Measurements from ENCODE around the gene ADAM12. TPM values are rescaled to one million over a fixed set of nuclear protein-coding genes. Genes with fewer than 3 reads are reported as not detected.
A peak's percentile ranks its signal among the peaks of the same experiment; 100 is the strongest.

Gene ADAM12
- total and polyA plus RNA-seq, 2 of the 13 experiments (the other 11 are each of a cell fraction or from before 2014, with no cell fraction given): not detected

DNA sequence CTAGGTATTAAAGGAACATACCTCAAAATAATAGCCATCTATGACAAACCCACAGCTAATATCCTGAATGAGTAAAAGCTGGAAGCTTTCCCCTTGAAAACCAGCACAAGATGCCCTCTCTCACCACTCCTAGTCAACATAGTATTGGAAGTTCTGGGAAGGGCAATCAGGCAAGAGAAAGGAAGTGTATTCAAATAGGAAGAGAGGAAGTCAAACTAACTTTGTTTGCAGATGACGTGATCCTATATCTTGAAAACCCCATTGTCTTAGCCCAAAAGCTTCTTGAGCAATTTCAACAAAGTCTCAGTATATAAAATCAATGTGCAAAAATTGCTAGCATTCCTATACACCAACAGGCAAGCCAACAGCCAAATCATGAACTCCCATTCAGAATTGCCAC is 360.6 kb downstream of the ADAM12 start:
- WGBS (ENCODE audit: low lambda C conversion rate): 4% methylated on average over 1 of the region's 1 CpG
- Histone ChIP-seq H3K27me3 (ENCODE audit: control insufficient read depth in 1 of 2, insufficient read depth in 2 of 2, low read length in 2 of 2) (no peaks in the 10 kb centered on the region), H3K4me3 (replicated peaks in 1 of 3; ENCODE audit: insufficient read depth in 1 of 3, low read depth in 2 of 3, low read length in 3 of 3) (no peak overlapping the region), H3K36me3 (replicated peaks in 1 of 2; ENCODE audit: control insufficient read depth in 1 of 2, insufficient read depth in 2 of 2, low read length in 2 of 2) (no peaks in the 10 kb centered on the region), H3K4me2 (ENCODE audit: low read depth, low read length) (no peak overlapping the region), H4K20me1 (ENCODE audit: insufficient read depth, low read length) (no peaks in the 10 kb centered on the region), H3K79me2 (ENCODE audit: insufficient read depth, low read length) (no peaks in the 10 kb centered on the region), H3K4me1 (ENCODE audit: insufficient read depth, low read length) (no peaks in the 10 kb centered on the region), H3K9ac (ENCODE audit: insufficient read depth, low read depth, low read length) (no peak overlapping the region), H3K27ac (ENCODE audit: extremely low read length, insufficient read depth, low read length) (no peak overlapping the region), H3K9me3 (ENCODE audit: low read length) (no peaks in the 10 kb centered on the region; the same call in 1 of the 2 replicates), H2AFZ (ENCODE audit: low read length) (no peak overlapping the region)
- intact Hi-C loops (cut with micrococcal nuclease; ENCODE audit: unreplicated experiment) (no loop called here), in situ Hi-C loops (cut with HindIII; ENCODE audit: extremely low pct_ligation_motif_present, low pct_unique_long_range_greater_than_20kb) (no loop called here)
- ATAC-seq (no peak), DNase-seq (ENCODE audit: low spot score) (no peak), FAIRE-seq (no peak)
- ChIA-PET CTCF (ENCODE audit: low intra/inter-chr PET ratio, low total read pairs) (no interaction called here), POLR2A (no interaction called here)
- TF ChIP-seq ATF7 (IDR thresholded peaks at IDR 0.05): 0 out of 2 replicates have a peak, but pooled peaks have one; percentile 21
- TF ChIP-seq ATF7 (CRISPR knock-in tag; IDR thresholded peaks at IDR 0.05): no peak
- no peak for TF ChIP-seq CHD2 (IDR thresholded peaks at IDR 0.05; ENCODE audit: low read depth, low read length)
- TF ChIP-seq MYNN (CRISPR knock-in tag; IDR thresholded peaks at IDR 0.05; ENCODE audit: low read depth): no peak
- TF ChIP-seq HMG20B (CRISPR knock-in tag; conservative IDR thresholded peaks at IDR 0.05): no peak
- BruUV-seq (replicated peaks): no TSS peak

DNA sequence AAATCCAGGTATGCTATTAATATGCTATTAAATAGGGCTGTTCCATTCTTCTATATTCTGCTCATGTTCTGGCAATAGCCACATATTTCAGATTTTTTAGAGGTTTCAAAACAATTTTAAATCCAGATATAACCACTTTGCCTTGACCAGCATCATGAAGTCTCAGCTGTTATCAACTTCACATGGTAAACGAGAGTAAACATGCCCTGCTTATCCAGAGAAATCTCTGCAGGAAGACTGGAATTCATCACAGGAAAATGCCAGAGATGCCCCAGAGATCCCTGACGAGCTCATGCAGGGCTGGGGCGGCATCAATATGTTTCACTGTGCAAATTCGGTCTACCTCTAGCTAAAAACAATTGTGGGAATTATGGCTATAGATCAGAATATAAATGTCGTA is 365.4 kb downstream of the ADAM12 start:
- H4K20me1 ChIP-seq (ENCODE audit: insufficient read depth, low read length): no peaks in the 10 kb centered on the region
- H2AFZ ChIP-seq (ENCODE audit: low read length): no peak overlapping the region
- no peak overlapping the region for H3K27ac ChIP-seq (ENCODE audit: extremely low read length, insufficient read depth, low read length)
- ATAC-seq: no peak
- H3K4me3 ChIP-seq (replicated peaks in 1 of 3; ENCODE audit: insufficient read depth in 1 of 3, low read depth in 2 of 3, low read length in 3 of 3): no peak overlapping the region
- H3K4me2 ChIP-seq (ENCODE audit: low read depth, low read length): no peak overlapping the region
- H3K9ac ChIP-seq (ENCODE audit: insufficient read depth, low read depth, low read length): no peak overlapping the region
- TF ChIP-seq, protein P1, sequence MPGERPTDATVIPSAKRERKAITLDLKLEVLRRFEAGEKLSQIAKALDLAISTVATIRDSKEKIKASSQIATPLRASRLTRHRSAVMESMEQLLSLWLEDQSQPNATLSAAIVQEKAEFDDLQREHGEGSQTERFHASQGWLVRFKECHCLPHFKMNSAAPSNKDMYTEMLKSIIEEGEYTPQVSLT (CRISPR knock-in tag; IDR thresholded peaks at IDR 0.05; ENCODE audit: borderline replicate concordance, low read depth): no peak
- TF ChIP-seq, protein P2, sequence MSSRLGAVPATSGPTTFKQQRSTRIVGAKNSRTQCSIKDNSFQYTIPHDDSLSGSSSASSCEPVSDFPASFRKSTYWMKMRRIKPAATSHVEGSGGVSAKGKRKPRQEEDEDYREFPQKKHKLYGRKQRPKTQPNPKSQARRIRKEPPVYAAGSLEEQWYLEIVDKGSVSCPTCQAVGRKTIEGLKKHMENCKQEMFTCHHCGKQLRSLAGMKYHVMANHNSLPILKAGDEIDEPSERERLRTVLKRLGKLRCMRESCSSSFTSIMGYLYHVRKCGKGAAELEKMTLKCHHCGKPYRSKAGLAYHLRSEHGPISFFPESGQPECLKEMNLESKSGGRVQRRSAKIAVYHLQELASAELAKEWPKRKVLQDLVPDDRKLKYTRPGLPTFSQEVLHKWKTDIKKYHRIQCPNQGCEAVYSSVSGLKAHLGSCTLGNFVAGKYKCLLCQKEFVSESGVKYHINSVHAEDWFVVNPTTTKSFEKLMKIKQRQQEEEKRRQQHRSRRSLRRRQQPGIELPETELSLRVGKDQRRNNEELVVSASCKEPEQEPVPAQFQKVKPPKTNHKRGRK (CRISPR knock-in tag; IDR thresholded peaks at IDR 0.05): no peak
- TF ChIP-seq, protein P3, sequence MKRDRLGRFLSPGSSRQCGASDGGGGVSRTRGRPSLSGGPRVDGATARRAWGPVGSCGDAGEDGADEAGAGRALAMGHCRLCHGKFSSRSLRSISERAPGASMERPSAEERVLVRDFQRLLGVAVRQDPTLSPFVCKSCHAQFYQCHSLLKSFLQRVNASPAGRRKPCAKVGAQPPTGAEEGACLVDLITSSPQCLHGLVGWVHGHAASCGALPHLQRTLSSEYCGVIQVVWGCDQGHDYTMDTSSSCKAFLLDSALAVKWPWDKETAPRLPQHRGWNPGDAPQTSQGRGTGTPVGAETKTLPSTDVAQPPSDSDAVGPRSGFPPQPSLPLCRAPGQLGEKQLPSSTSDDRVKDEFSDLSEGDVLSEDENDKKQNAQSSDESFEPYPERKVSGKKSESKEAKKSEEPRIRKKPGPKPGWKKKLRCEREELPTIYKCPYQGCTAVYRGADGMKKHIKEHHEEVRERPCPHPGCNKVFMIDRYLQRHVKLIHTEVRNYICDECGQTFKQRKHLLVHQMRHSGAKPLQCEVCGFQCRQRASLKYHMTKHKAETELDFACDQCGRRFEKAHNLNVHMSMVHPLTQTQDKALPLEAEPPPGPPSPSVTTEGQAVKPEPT (CRISPR knock-in tag; IDR thresholded peaks at IDR 0.05; ENCODE audit: low read depth): no peak
- TF ChIP-seq SALL1 (CRISPR knock-in tag; IDR thresholded peaks at IDR 0.05) (no peak), ZNF143 (CRISPR knock-in tag; IDR thresholded peaks at IDR 0.05) (no peak), NFYC (CRISPR knock-in tag; IDR thresholded peaks at IDR 0.05) (no peak)
- TF ChIP-seq, protein P4, sequence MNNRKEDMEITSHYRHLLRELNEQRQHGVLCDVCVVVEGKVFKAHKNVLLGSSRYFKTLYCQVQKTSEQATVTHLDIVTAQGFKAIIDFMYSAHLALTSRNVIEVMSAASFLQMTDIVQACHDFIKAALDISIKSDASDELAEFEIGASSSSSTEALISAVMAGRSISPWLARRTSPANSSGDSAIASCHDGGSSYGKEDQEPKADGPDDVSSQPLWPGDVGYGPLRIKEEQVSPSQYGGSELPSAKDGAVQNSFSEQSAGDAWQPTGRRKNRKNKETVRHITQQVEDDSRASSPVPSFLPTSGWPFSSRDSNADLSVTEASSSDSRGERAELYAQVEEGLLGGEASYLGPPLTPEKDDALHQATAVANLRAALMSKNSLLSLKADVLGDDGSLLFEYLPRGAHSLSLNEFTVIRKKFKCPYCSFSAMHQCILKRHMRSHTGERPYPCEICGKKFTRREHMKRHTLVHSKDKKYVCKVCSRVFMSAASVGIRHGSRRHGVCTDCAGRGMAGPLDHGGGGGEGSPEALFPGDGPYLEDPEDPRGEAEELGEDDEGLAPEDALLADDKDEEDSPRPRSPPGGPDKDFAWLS (CRISPR knock-in tag; IDR thresholded peaks at IDR 0.05; ENCODE audit: borderline replicate concordance): no peak
- H3K79me2 ChIP-seq (ENCODE audit: insufficient read depth, low read length): no peaks in the 10 kb centered on the region
- intact Hi-C loops (cut with micrococcal nuclease; ENCODE audit: unreplicated experiment): no loop called here
- no peaks in the 10 kb centered on the region for H3K4me1 ChIP-seq (ENCODE audit: insufficient read depth, low read length)
- no TSS peak for BruUV-seq (replicated peaks)
- peaks cover 0 to 2% of the 10 kb centered on the region in 2 experiments; a peak in 1 of 5 replicates for H3K27me3 ChIP-seq (ENCODE audit: control insufficient read depth in 1 of 2, insufficient read depth in 2 of 2, low read length in 2 of 2)
- H3K9me3 ChIP-seq (ENCODE audit: low read length): no peaks in the 10 kb centered on the region; the same call in 1 of the 2 replicates
- 11% methylated on average over 5 of the region's 5 CpGs for WGBS (ENCODE audit: low lambda C conversion rate)
- in situ Hi-C loops (cut with HindIII; ENCODE audit: extremely low pct_ligation_motif_present, low pct_unique_long_range_greater_than_20kb): no loop called here
- no peaks in the 10 kb centered on the region for H3K36me3 ChIP-seq (replicated peaks in 1 of 2; ENCODE audit: control insufficient read depth in 1 of 2, insufficient read depth in 2 of 2, low read length in 2 of 2)
- POLR2A ChIA-PET: no interaction called here
- CTCF ChIA-PET (ENCODE audit: low intra/inter-chr PET ratio, low total read pairs): no interaction called here
- no peak for FAIRE-seq
- no peak for DNase-seq (ENCODE audit: low spot score)
